GM21825 (cell line): Measurements from ENCODE around the gene MLXIP.

Source experiments
- ATAC-seq: cut with Tn5 transposase; IDR thresholded peaks from one replicate; pipeline ENCODE4 v1.9.1; 2021; ENCODE audit warnings: mild to moderate bottlenecking, moderate library complexity; ENCODE audit not compliant: unreplicated experiment

The MLXIP gene

GRCh38 chr12:122123051-122123760 is 44.6 kb downstream of the MLXIP start:
- no peak for ATAC-seq

GRCh38 chr12:122123761-122124145 is 45.2 kb downstream of the MLXIP start:
- no peak for ATAC-seq

GRCh38 chr12:122124370-122124769 is 45.8 kb downstream of the MLXIP start:
- no peak for ATAC-seq

- ATAC-seq = no peak
Observed at GRCh38 chr12:122125452-122126341, 47.1 kb downstream of the MLXIP start.

- ATAC-seq = no peak
Observed at GRCh38 chr12:122126342-122126635, 47.7 kb downstream of the MLXIP start.

- no peak for ATAC-seq
Observed at GRCh38 chr12:122126713-122127597, 48.4 kb downstream of the MLXIP start.

- no peak for ATAC-seq
Observed at GRCh38 chr12:122127839-122128238, 49.3 kb downstream of the MLXIP start.

- ATAC-seq = no peak
Observed at GRCh38 chr12:122128481-122128880, 49.9 kb downstream of the MLXIP start.

- no peak for ATAC-seq
Observed at GRCh38 chr12:122129131-122129530, 50.6 kb downstream of the MLXIP start.

- ATAC-seq = no peak
Observed at GRCh38 chr12:122130150-122130549, 51.6 kb downstream of the MLXIP start.

- no peak for ATAC-seq
Observed at GRCh38 chr12:122133192-122133950, 54.8 kb downstream of the MLXIP start.

- no peak for ATAC-seq
Observed at GRCh38 chr12:122135437-122136031, 57.0 kb downstream of the MLXIP start.

- no peak for ATAC-seq
Observed at GRCh38 chr12:122137229-122137628, 58.7 kb downstream of the MLXIP start.

GRCh38 chr12:122137681-122138080 is 59.1 kb downstream of the MLXIP start:
- ATAC-seq = no peak

- ATAC-seq = no peak
Observed at GRCh38 chr12:122138181-122138580, 59.6 kb downstream of the MLXIP start.

GRCh38 chr12:122138616-122139015 is 60.1 kb downstream of the MLXIP start:
- ATAC-seq = no peak

GRCh38 chr12:122139266-122139665 is 60.7 kb downstream of the MLXIP start:
- no peak for ATAC-seq

- no peak for ATAC-seq
Observed at GRCh38 chr12:122139941-122140340, 61.4 kb downstream of the MLXIP start.

GRCh38 chr12:122140467-122141257 is 62.1 kb downstream of the MLXIP start:
- ATAC-seq = no peak
